Astrocyte of the cerebellum (primary cell): ENCODE measurements around the gene EVL.

ENCODE experiments used
- DNase-seq: peaks from one replicate; pipeline ENCODE4 v3.0.0-alpha.2; 2011; ENCODE audit warnings: low read depth
- H3K4me3 ChIP-seq: 2 replicates; pipeline ENCODE4 v1.5.1; 2011; ENCODE audit warnings: mild to moderate bottlenecking, low read depth, low read length, moderate library complexity
- CTCF ChIP-seq: IDR thresholded peaks from 2 replicates; pipeline ENCODE4 v1.5.1; 2012; ENCODE audit warnings: low read length, low read depth, moderate library complexity, mild to moderate bottlenecking; ENCODE audit errors: missing control alignments
- in situ Hi-C: cut with HindIII; loops from 2 replicates; pipeline ENCODE4 v1.10.0; 2017; ENCODE audit warnings: low sequenced_read_pairs

Gene EVL

GRCh38 chr14:100079726-100080005 lies 14.4 kb downstream of the EVL start:
- no peak overlapping the region for H3K4me3 ChIP-seq
- TF ChIP-seq CTCF = no peak
- DNase-seq = no peak
- in situ Hi-C loops = no loop called here

- H3K4me3 ChIP-seq = no peak overlapping the region
- no peak for TF ChIP-seq CTCF
- no peak for DNase-seq
- in situ Hi-C loops = no loop called here
Observed at GRCh38 chr14:100080206-100080605, 15.0 kb downstream of the EVL start.

GRCh38 chr14:100081997-100082625 lies 16.9 kb downstream of the EVL start:
- in situ Hi-C loops = no loop called here
- H3K4me3 ChIP-seq = no peak overlapping the region
- TF ChIP-seq CTCF = no peak
- no peak for DNase-seq

GRCh38 chr14:100082723-100083122 lies 17.5 kb downstream of the EVL start:
- no peak for TF ChIP-seq CTCF
- in situ Hi-C loops = no loop called here
- no peak overlapping the region for H3K4me3 ChIP-seq
- no peak for DNase-seq

- TF ChIP-seq CTCF = no peak
- no peak for DNase-seq
- in situ Hi-C loops = no loop called here
- H3K4me3 ChIP-seq = no peak overlapping the region
Observed at GRCh38 chr14:100083706-100084105, 18.5 kb downstream of the EVL start.

- no peak for TF ChIP-seq CTCF
- in situ Hi-C loops = no loop called here
- H3K4me3 ChIP-seq = no peak overlapping the region
- no peak for DNase-seq
Observed at GRCh38 chr14:100084591-100084990, 19.4 kb downstream of the EVL start.

GRCh38 chr14:100085462-100085861 lies 20.2 kb downstream of the EVL start:
- no peak overlapping the region for H3K4me3 ChIP-seq
- no peak for DNase-seq
- no peak for TF ChIP-seq CTCF
- in situ Hi-C loops = no loop called here
